K562 (cell line): ENCODE results near the gene TRMT44. TPM values are rescaled to one million over a fixed set of nuclear protein-coding genes. Genes with fewer than 3 reads are reported as not detected.

ENCODE experiments used
- CBFB ChIP-seq: sonication (generic); formaldehyde crosslinking; IDR thresholded peaks from 2 replicates; pipeline ENCODE4 v1.4.0; 2020; ENCODE audit warnings: mild to moderate bottlenecking, missing genetic modification reagents
- CBX5 ChIP-seq: IDR thresholded peaks from 2 replicates; pipeline ENCODE4 v1.6.1; 2014; ENCODE audit warnings: low read depth, borderline replicate concordance
- CSDE1 ChIP-seq, 2 experiments: fragments of 450-650 bp; IDR thresholded peaks; 2 replicates each; pipeline ENCODE4 v1.6.1; 2016; ENCODE audit warnings: mild to moderate bottlenecking in 1 of 2
- ETV1 ChIP-seq: fragments of 450-650 bp; conservative IDR thresholded peaks from 2 replicates; pipeline ENCODE4 v1.6.1; 2016; ENCODE audit warnings: missing genetic modification characterization, control low read depth, low read depth, missing compliant biosample characterization
- ETV5 ChIP-seq: sonication (generic); formaldehyde crosslinking; IDR thresholded peaks from 2 replicates; pipeline ENCODE4 v1.4.0; 2020; ENCODE audit warnings: low read depth, mild to moderate bottlenecking, missing genetic modification reagents
- HINFP ChIP-seq: fragments of 450-650 bp; conservative IDR thresholded peaks from 2 replicates; pipeline ENCODE4 v1.6.1; 2016; ENCODE audit warnings: missing genetic modification characterization, low read depth, mild to moderate bottlenecking, control low read depth, missing compliant biosample characterization
- HNRNPLL ChIP-seq: fragments of 200-400 bp; formaldehyde crosslinking; IDR thresholded peaks from 2 replicates; pipeline ENCODE4 v1.6.1; 2017; ENCODE audit warnings: low read length, low read depth, mild to moderate bottlenecking; ENCODE audit not compliant: poor library complexity, severe bottlenecking
- NFATC3 ChIP-seq: fragments of 450-650 bp; IDR thresholded peaks from 2 replicates; pipeline ENCODE4 v1.6.1; 2017; ENCODE audit warnings: mild to moderate bottlenecking
- PPARD ChIP-seq: fragments of 250-450 bp; sonication (Bioruptor Pico); IDR thresholded peaks from 2 replicates; pipeline ENCODE4 v1.8.0; 2022; ENCODE audit warnings: inconsistent platforms, mild to moderate bottlenecking, moderate library complexity
- RBBP5 ChIP-seq: fragments of 200-600 bp; sonication (generic); IDR thresholded peaks from 2 replicates; pipeline ENCODE4 v1.6.1; 2012; ENCODE audit warnings: borderline replicate concordance, mild to moderate bottlenecking, low read length, control low read depth, inconsistent platforms; ENCODE audit not compliant: insufficient read depth, poor library complexity, severe bottlenecking
- SPI1 ChIP-seq: IDR thresholded peaks from 2 replicates; pipeline ENCODE4 v1.6.1; 2011; ENCODE audit warnings: low read depth, low read length, control low read depth, borderline replicate concordance
- SRF ChIP-seq, 2 experiments: fragments of 250-450, 450-650 bp in 1 of 2; sonication (Bioruptor Pico) in 1 of 2; sonication (generic) in 1 of 2; formaldehyde crosslinking; IDR thresholded peaks; 2 replicates each; pipeline versions ENCODE4 v1.5.0 to v1.5.1; 2020 to 2022; ENCODE audit warnings: mild to moderate bottlenecking in 1 of 2, missing genetic modification reagents in 1 of 2
- TFAM ChIP-seq: fragments of 250-450 bp; sonication (Bioruptor Pico); conservative IDR thresholded peaks from 2 replicates; pipeline ENCODE4 v1.5.0; 2021; ENCODE audit warnings: mild to moderate bottlenecking, moderate library complexity
- TGIF2 ChIP-seq: sonication (generic); formaldehyde crosslinking; IDR thresholded peaks from 2 replicates; pipeline ENCODE4 v1.8.1; 2022; ENCODE audit warnings: mild to moderate bottlenecking, missing genetic modification reagents, moderate library complexity
- ZKSCAN1 ChIP-seq: fragments of 150-350 bp; IDR thresholded peaks from 2 replicates; pipeline ENCODE4 v1.6.1; 2016; ENCODE audit warnings: low read depth, low read length
- ZNF124 ChIP-seq: sonication (generic); formaldehyde crosslinking; IDR thresholded peaks from 2 replicates; pipeline ENCODE4 v1.8.1; 2022; ENCODE audit warnings: missing genetic modification reagents
- ZNF175 ChIP-seq: fragments of 200-800 bp; sonication (Bioruptor generic); IDR thresholded peaks from 2 replicates; pipeline ENCODE4 v1.6.1; 2016; ENCODE audit warnings: low read depth, mild to moderate bottlenecking, missing genetic modification characterization, missing compliant biosample characterization
- ZNF212 ChIP-seq: fragments of 450-650 bp; formaldehyde crosslinking; IDR thresholded peaks from 2 replicates; pipeline ENCODE4 v1.4.0; 2020; ENCODE audit warnings: mild to moderate bottlenecking
- ZNF507 ChIP-seq: conservative IDR thresholded peaks from 2 replicates; pipeline ENCODE4 v1.6.1; 2017; ENCODE audit warnings: missing genetic modification characterization, missing compliant biosample characterization
- polyA plus RNA-seq, 8 experiments: library from polyadenylated mRNA; depleted of rRNA in 4 of 8; stranded (reverse) in 5 of 8; unstranded in 3 of 8; fragments of >200 nt; fragmentation: Nextera tagmentation in 2 of 8; fragmentation: Illumina TruSeq in 1 of 8; extraction: Ambion mirVana in 2 of 8; extraction: Trizol in 1 of 8; gene quantifications; 2 replicates each; pipeline versions ENCODE4 v1.2.1 to v1.2.3, GENCODE V29; 2011 to 2014; ENCODE audit warnings: inconsistent platforms in 1 of 8, missing spikeins in 1 of 8
- total RNA-seq, 7 experiments: library from RNA; depleted of rRNA in 6 of 7; stranded (reverse); fragments of >200 nt in 6 of 7; fragmentation: Illumina TruSeq in 2 of 7; extraction: Trizol in 2 of 7; gene quantifications; 2 replicates each; pipeline versions ENCODE4 v1.2.1 to v1.2.3, GENCODE V29; 2011 to 2021; ENCODE audit warnings: low replicate concordance in 1 of 7
- TF ChIP-seq, protein P1 (sequence below), 3 experiments: fragments of 200-800 bp in 1 of 3; fragments of 250-450 bp in 1 of 3; fragments of 450-650 bp in 1 of 3; sonication (Bioruptor Pico) in 1 of 3; sonication (Bioruptor generic) in 1 of 3; formaldehyde crosslinking in 1 of 3; IDR thresholded peaks; 2 replicates each; pipeline versions ENCODE4 v1.6.1 to v1.8.0; 2016 to 2022; ENCODE audit warnings: mild to moderate bottlenecking in 2 of 3, missing genetic modification characterization in 2 of 3, missing compliant biosample characterization in 1 of 3, moderate library complexity in 1 of 3

Gene TRMT44
- total and polyA plus RNA-seq, 9 of the 15 experiments (the other 6 are each of a cell fraction or from before 2014, with no cell fraction given) = 1.2 to 18.6 (median 10.0) TPM

DNA sequence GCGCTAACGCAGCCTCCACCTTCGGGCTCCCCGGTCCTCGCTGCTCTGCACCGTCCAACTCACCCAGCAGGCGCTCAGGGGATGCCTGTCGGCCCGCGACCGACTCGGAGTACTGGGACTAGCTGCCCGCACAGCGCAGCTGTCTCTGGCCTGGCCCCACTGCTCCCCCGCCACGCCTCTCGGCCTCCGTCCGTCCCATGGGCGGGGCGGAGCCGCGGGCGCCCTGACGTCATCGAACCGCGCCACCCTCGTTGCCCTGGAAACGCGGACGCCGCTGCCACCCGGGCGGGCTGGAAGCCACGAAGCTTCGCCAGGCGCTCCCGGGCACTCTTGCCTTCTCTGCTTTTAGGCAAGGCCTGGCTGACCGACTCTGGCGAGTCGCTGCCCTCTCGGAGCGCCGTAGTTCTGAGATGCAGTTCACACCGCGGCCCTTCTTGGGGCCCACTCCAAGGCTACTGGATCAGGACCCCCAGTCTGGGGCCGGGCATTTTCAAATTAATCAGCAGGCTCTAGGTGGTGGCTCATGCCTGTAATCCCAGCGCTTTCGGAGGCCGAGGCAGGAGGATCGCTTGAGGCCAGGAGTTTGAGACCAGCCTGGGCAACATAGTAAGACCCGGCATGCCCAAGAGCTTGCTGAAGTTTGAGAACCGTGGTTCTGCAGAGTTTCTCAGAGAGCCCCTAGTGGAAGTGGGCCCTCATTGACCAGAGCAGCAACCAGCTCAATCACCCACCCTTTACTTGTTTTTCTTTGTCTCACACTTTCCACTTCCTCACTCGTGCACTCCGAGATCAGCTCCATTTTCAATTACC, 12.1 kb upstream of the TRMT44 start (continued):
- TF ChIP-seq, protein P1, sequence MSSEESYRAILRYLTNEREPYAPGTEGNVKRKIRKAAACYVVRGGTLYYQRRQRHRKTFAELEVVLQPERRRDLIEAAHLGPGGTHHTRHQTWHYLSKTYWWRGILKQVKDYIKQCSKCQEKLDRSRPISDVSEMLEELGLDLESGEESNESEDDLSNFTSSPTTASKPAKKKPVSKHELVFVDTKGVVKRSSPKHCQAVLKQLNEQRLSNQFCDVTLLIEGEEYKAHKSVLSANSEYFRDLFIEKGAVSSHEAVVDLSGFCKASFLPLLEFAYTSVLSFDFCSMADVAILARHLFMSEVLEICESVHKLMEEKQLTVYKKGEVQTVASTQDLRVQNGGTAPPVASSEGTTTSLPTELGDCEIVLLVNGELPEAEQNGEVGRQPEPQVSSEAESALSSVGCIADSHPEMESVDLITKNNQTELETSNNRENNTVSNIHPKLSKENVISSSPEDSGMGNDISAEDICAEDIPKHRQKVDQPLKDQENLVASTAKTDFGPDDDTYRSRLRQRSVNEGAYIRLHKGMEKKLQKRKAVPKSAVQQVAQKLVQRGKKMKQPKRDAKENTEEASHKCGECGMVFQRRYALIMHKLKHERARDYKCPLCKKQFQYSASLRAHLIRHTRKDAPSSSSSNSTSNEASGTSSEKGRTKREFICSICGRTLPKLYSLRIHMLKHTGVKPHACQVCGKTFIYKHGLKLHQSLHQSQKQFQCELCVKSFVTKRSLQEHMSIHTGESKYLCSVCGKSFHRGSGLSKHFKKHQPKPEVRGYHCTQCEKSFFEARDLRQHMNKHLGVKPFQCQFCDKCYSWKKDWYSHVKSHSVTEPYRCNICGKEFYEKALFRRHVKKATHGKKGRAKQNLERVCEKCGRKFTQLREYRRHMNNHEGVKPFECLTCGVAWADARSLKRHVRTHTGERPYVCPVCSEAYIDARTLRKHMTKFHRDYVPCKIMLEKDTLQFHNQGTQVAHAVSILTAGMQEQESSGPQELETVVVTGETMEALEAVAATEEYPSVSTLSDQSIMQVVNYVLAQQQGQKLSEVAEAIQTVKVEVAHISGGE (CRISPR knock-in tag; IDR thresholded peaks at IDR 0.05) = no peak
- no peak for TF ChIP-seq ZNF124 (CRISPR knock-in tag)
- TF ChIP-seq ETV5 = peak; percentile 49; the same call in 1 of the 2 replicates
- TF ChIP-seq TFAM (CRISPR knock-in tag) = no peak
- no peak for TF ChIP-seq HINFP (tag)
- TF ChIP-seq ZNF507 (tag) = no peak
- no peak for TF ChIP-seq ETV1
- TF ChIP-seq ZNF175 (CRISPR knock-in tag) = no peak
- no peak for TF ChIP-seq TGIF2 (CRISPR knock-in tag)
- no peak for TF ChIP-seq NFATC3
- peak; percentile 33; the same call in 1 of the 2 replicates for TF ChIP-seq ZKSCAN1
- TF ChIP-seq CSDE1 (IDR thresholded peaks at IDR 0.05) = peak in 1 of 2 experiments; percentile 91; a peak in 2 of 4 replicates
- no peak for TF ChIP-seq PPARD (CRISPR knock-in tag)
- TF ChIP-seq CBX5 = no peak
- peak; percentile 68; the same call in 1 of the 2 replicates for TF ChIP-seq SPI1
- TF ChIP-seq HNRNPLL = no peak
- TF ChIP-seq SRF (CRISPR knock-in tag; IDR thresholded peaks at IDR 0.05) = peak in 1 of 2 experiments; percentile 63; a peak in 1 of 4 replicates
- TF ChIP-seq RBBP5 = peak; percentile 22
- TF ChIP-seq ZNF212 (CRISPR knock-in tag) = no peak
- TF ChIP-seq CBFB (CRISPR knock-in tag) = no peak
